Left renal pelvis (tissue), 4 donors: ENCODE data around the gene SORL1. TPM values are rescaled to one million over a fixed set of nuclear protein-coding genes. Genes with fewer than 3 reads are reported as not detected.

Source experiments
- DNase-seq, 4 donors: peaks; one replicate each; pipeline ENCODE4 v3.0.0-alpha.2; 2013; ENCODE audit warnings: low read depth in 4 of 4, low spot score in 3 of 4
- polyA plus RNA-seq, 4 donors: library from polyadenylated mRNA; unstranded; fragments of 120-200 nt; gene quantifications; one replicate each; pipeline ENCODE4 v1.2.1, GENCODE V29; 2013; ENCODE audit not compliant: insufficient read length in 4 of 4

Gene SORL1
- polyA plus RNA-seq, 4 donors: 3.6 to 57.3 (median 37.8) TPM

- no peak for DNase-seq
Observed at GRCh38 chr11:121524233-121524631, 72.1 kb downstream of the SORL1 start.

- no peak for DNase-seq
Observed at GRCh38 chr11:121525376-121525775, 73.3 kb downstream of the SORL1 start.

DNA sequence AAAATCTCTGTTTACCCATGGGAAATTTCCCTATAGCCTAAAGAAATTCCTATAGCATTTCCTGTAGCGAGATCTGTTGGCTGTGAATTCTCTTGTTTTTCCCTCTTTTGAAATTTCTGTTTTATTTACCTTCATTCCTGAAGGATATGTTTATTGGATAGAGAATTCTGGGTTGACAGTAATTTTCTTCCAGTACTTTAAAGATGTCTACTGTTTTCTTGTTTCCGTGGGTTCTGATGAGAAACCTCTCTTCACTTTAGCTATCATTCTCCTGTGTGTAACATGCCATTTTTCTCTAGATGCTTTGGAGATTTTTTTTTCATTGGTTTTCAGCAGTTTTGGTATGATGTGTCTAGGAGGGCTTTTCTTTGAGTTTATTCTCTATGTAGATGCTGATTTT is 78.1 kb downstream of the SORL1 start:
- no peak for DNase-seq

DNA sequence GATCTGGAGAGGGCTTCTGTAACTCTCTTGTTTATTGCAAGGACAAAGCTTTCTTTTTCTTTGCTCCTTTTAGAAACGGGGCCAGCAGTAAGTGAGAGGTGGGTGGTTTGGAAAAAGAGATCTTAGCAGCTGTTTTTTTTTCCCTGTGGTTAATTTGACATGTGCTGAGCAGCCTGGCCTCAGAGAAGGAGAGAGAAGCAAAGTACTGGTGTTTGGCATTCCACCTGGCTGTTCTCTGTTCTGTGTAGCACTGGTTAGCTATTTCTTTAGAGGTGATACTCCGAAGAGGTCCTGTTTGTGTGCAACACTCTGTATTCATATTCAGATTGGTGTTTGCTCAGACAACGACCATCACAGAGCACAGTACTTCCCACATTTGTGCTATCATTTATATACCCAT is 81.5 kb downstream of the SORL1 start:
- no peak for DNase-seq

DNA sequence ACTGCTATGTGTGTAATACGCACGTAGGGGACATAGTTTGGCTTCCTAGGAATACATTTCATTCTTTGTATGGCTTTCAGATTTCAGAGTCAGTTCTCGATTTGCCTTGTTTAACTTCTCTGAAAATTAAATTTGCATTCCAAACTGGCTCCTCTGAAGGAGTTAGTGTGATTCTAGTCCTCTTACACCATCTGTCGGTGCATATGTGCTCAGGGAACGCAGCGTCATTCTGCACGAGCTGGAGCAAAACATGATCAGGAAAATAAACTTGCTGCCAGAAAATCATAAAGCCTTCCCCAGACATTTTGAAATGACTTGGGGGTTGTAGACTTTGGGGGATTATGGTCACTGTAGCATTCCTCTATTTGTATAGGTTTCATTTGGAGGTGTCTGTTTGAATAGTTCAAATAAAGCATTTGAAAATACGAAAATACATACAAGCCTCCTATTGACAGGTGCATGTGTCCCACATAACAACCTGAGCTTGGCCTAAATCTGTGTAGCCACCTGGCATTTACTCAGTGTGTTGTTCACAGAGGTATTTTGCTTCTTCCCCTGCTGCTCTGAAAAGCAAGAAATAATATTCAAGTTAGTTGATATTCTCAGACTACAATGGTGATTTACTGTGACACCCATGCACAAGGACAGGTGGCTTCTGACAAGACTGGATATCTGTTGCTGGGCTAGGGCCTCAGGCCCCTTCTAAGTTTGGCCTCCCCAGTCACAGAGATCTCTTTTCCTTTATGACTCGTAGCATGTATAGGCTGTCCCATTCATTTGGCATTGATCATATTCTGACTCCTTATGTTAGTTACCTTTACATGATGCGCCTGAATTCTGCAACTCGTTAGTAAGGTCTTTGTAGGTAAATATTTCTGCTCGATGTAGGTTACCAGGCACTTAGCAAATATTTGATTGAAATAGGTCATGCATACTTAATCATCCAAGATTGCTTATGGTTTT is 82.3 kb downstream of the SORL1 start:
- DNase-seq: no peak

- DNase-seq: no peak
Observed at GRCh38 chr11:121535129-121535796, 83.1 kb downstream of the SORL1 start.

GRCh38 chr11:121536126-121536525 is 84.0 kb downstream of the SORL1 start:
- DNase-seq: no peak

DNA sequence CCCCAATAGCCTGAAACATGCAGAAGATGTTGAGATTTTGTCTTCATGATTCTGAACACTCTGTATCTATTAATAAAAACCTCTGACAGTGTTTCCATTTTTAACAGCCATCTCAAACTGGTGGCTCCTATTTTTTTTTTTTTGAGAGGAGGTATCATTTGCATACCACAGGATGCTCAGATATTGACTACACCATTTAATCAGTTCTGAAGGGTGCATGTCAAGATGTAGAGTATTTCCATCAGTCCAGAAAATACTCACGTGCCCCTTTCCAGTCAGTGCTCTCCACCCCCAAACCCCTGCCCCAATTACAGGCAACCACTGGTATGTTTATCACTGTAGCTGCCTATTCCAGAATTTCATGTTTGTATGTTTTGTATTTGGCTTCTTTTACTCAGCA is 85.9 kb downstream of the SORL1 start:
- no peak for DNase-seq

DNA sequence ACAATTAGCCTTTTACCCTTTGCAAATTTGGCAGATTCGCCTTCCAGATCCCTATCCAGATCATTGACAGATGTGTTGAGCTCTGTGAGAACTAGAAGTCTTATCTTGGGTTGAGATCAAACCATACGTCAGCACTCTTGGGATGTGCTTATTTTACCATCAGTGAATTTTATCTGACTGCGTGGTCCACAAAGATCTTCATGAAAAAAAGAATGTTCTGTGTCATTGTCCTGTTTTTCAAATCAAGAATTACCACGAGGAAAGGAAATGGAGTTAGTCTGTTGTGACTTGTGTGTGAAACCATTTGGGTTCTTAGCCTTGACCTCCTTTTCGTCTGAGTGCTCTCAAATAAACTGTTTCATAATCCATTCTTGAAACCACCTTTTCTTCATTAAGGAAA is 86.9 kb downstream of the SORL1 start:
- DNase-seq: no peak

GRCh38 chr11:121540627-121541026 is 88.5 kb downstream of the SORL1 start:
- no peak for DNase-seq

DNA sequence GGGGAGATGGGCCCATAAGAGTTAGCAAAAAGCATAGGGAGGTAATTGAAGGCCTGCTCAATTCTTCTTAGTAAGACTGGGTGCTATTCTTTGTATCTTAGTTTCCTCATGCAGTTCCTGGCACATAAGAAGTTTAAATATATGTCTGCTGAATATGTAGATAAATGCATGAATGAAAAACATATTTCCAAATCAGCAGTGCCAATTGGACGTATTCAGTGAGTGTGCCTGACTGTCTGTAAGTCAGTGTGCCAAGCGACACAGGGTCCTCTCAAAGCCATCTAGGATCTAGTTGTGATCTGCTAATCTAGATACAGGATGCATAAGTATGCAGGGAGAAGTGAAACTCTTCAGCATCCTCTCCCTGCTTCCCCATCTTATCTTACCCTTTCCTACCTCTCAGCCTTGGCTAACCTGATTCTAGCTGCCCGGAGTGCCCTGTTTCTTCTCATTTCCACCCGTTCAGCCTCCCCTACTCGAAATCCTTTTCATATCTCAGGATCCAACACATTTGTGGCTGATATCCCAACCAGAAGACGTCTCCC is 91.8 kb downstream of the SORL1 start:
- no peak for DNase-seq

DNA sequence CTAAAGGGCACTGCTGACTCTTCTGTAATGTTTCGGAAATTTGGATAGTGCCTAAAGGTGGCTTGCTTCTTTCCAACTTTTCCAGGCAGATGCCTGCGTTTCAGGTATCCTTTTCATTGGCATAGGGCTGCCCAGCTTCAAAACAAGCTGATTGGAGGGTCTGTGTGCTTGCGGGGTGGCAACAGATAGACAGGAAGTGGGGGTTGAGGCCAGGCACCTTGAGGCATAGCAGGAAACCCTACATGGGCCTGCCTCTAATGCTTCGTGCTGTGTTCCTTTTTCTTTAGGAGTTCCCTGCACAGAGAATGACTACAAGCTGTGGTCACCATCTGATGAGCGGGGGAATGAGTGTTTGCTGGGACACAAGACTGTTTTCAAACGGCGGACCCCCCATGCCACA is 92.8 kb downstream of the SORL1 start:
- DNase-seq: no peak

- DNase-seq: no peak
Observed at GRCh38 chr11:121547574-121547973, 95.5 kb downstream of the SORL1 start.

DNA sequence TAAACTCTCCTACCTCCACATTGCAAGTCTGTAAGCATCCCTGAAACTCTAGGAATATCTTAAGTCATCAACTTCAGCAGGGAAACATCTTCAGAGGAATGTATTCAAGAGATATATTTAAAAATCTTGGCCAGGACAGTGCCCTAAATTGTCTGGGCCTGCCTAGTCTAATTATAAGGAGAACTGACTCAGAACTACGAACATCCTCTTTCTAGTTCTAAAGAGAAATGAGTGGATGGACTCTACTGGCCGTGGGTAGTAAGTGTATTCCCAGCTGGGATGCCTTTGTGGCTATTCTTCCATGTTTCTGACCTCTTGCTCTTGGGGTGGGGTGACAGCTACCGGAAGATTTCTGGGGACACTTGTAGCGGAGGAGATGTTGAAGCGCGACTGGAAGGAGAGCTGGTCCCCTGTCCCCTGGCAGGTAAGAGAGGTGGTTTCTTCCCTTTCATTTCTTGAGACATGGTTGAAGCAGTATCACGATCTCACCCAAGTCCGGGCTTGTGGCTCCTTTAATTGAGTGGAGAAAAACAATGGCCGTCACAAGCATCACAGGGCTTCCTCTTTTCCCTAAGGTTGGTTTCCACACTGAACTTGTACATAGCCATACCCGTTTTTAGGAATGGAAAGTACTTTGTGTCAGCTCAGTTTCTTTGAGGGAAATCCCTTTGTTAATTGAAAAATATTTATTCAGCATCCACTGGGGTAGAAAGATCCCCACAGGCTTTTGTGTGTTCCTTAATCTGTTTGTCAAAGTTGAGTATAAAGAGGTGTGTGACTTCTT is 98.3 kb downstream of the SORL1 start:
- DNase-seq: no peak

DNA sequence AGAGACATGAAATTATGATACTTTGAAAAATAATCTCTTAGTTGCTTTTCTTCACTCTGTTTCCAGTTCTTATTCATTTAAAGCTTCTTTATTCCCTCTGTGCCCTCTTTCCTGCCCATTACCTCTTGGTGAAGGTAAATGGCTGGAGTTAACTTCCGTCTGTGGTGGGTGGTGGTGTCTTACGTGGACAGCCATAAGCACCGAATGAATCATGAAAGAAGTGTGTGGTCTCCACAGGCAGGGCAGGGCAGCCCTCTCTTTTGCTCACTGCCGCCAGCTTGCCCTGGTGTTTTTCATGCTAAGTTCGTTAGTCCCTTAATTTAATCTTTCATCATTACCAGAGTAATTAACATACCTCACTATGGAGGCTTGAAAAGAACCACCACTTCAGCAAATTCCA is 99.3 kb downstream of the SORL1 start:
- no peak for DNase-seq

DNA sequence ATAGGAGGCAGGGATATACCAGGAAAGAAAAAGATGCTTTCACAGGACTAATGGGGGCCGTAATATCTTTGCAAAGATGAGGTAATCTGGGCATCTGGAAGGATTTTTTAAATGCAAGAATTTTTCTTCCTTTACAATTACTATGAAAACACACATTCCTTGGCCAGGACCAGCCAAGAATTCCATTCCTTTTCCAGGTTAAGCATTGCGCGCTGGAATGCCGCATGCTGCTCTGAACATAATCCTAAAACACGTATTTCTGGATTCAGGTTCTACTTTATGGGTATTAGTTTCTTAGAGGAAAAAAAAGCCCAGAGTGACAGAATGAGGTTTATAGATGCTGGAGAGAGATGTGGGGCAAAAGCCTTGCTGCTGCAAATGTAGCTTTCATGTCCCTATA is 100.0 kb downstream of the SORL1 start:
- DNase-seq: no peak

- no peak for DNase-seq
Observed at GRCh38 chr11:121552644-121553043, 100.5 kb downstream of the SORL1 start.

DNA sequence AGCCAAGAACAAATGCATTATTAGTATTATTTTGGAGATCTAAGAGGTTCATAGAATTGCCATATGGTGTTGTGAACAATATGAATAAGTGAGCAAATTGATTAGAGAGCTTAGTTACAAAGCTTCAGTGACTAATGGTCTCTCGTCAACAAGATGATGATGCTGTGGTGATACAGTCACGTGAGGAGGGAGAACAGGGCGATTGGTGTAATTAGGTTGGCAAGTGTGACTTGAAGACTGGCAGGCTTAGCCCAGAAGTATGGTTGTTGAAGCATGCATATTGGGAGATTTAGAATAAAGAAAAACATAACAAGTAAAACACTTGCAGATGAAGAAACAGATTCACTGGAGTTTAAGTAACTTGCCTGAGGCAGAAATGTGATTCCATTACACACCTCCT is 101.3 kb downstream of the SORL1 start:
- DNase-seq: no peak

DNA sequence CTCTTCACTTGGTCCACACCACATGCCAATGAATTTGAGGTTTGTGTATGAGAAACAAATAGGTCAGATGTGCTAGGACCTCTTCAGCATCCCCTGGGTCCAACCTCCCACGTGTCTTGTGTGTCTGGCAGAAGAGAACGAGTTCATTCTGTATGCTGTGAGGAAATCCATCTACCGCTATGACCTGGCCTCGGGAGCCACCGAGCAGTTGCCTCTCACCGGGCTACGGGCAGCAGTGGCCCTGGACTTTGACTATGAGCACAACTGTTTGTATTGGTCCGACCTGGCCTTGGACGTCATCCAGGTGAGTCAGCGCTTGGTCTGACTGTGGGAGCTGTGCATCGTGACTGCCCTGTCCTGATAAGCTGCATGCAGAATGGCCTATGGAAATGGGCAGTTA is 101.7 kb downstream of the SORL1 start:
- DNase-seq: no peak

- no peak for DNase-seq
Observed at GRCh38 chr11:121554552-121554951, 102.4 kb downstream of the SORL1 start.

- DNase-seq: no peak
Observed at GRCh38 chr11:121555121-121555520, 103.0 kb downstream of the SORL1 start.
